GM20000 (cell line): Measurements from ENCODE around the gene LACTB.

Experiments
- DNase-seq: peaks from one replicate; pipeline ENCODE4 v3.0.0; 2012; ENCODE audit warnings: low spot score
- TF ChIP-seq, protein P1 (sequence below): IDR thresholded peaks from 2 replicates; pipeline ENCODE4 v1.5.1; 2012; ENCODE audit warnings: mild to moderate bottlenecking, control low read depth; ENCODE audit errors: extremely low read depth, missing control alignments

The LACTB gene

GRCh38 chr15:63189941-63190768 is 68.5 kb downstream of the LACTB start:
- TF ChIP-seq, protein P1, sequence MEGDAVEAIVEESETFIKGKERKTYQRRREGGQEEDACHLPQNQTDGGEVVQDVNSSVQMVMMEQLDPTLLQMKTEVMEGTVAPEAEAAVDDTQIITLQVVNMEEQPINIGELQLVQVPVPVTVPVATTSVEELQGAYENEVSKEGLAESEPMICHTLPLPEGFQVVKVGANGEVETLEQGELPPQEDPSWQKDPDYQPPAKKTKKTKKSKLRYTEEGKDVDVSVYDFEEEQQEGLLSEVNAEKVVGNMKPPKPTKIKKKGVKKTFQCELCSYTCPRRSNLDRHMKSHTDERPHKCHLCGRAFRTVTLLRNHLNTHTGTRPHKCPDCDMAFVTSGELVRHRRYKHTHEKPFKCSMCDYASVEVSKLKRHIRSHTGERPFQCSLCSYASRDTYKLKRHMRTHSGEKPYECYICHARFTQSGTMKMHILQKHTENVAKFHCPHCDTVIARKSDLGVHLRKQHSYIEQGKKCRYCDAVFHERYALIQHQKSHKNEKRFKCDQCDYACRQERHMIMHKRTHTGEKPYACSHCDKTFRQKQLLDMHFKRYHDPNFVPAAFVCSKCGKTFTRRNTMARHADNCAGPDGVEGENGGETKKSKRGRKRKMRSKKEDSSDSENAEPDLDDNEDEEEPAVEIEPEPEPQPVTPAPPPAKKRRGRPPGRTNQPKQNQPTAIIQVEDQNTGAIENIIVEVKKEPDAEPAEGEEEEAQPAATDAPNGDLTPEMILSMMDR, result no peak
- no peak for DNase-seq

DNA sequence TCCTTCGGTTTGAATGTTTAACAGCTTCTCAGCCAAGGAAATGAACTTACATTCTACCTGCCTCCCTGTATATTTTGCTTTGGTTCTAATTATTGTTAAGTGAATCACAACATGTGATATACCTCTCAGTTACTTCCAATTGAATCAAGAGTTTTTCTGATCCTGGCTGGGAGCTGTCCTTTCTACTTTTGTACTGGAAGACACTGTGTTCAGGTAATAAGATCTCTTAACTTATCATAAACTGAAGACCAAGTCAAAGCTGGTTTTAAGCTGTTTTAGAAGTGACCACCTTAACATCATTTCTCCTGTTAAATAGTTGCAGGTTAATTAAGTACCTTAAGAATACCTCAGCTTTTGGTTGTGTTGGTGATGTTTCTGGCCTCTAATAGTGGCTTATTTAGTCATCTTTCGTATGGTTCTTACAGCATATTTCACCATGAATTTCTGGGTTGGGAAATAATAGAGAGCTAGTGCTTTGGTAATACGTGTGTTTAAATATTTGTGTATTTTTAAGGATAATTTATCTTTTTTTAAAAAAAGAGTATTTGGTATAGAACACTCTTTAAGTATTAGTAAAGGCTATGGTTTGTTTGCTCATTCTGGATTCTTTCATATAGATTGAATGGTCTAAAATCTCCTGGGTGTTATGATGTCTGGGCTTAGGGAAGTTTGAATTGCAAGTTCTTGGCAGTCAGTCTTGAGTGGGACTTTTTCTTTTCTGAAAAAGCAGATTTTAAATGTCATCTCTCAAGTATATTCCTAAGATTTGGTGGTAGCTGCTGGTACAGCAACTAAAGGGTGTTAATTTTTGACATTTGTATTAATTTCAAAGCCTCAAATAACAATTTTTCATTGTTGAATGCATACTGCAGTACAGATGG is 69.3 kb downstream of the LACTB start:
- TF ChIP-seq, protein P1, result no peak
- DNase-seq, result no peak
